NT2/D1 (cell line): ENCODE measurements around the gene BPIFA3.

ENCODE experiments used
- DNase-seq: peaks from one replicate; pipeline ENCODE4 v3.0.0-alpha.2; 2011; ENCODE audit warnings: low read depth, low spot score
- H3K27me3 ChIP-seq: 2 replicates; pipeline ENCODE4 v1.6.0; 2011; ENCODE audit warnings: mild to moderate bottlenecking; ENCODE audit not compliant: insufficient read length, insufficient read depth
- H3K36me3 ChIP-seq: 2 replicates; pipeline ENCODE4 v1.6.1; 2011; ENCODE audit warnings: mild to moderate bottlenecking, low read length, mixed read lengths; ENCODE audit not compliant: insufficient read depth, insufficient read length
- H3K4me1 ChIP-seq: 2 replicates; pipeline ENCODE4 v1.5.1; 2011; ENCODE audit not compliant: insufficient read depth, insufficient read length
- H3K4me3 ChIP-seq: 2 replicates; pipeline ENCODE4 v1.5.1; 2011; ENCODE audit warnings: low read depth; ENCODE audit not compliant: insufficient read length
- H3K9ac ChIP-seq: 2 replicates; pipeline ENCODE4 v1.6.0; 2011; ENCODE audit warnings: low read depth; ENCODE audit not compliant: insufficient read length
- H3K9me3 ChIP-seq: 2 replicates; pipeline ENCODE4 v1.5.1; 2011; ENCODE audit warnings: mild to moderate bottlenecking, low read length; ENCODE audit not compliant: insufficient read depth
- SUZ12 ChIP-seq: IDR thresholded peaks from 2 replicates; pipeline ENCODE4 v1.6.1; 2011; ENCODE audit not compliant: insufficient read length, insufficient read depth; ENCODE audit errors: extremely low read depth
- YY1 ChIP-seq: IDR thresholded peaks from 2 replicates; pipeline ENCODE4 v1.6.1; 2011; ENCODE audit not compliant: insufficient read length, insufficient read depth
- ZNF274 ChIP-seq: IDR thresholded peaks from 2 replicates; pipeline ENCODE4 v1.6.1; 2011; ENCODE audit warnings: mild to moderate bottlenecking, low read depth, low read length

The BPIFA3 gene

GRCh38 chr20:33235696-33236095 is 18.5 kb downstream of the BPIFA3 start, which contains the start of gene BPIFA1:
BPIFA1 (plus strand) TSS chr20:33235996; CDS start chr20:33237712, 1,716 bp downstream.
- H3K9ac ChIP-seq = no peak within 1 kb of the TSS
- TF ChIP-seq ZNF274 = no peak
- no peak for TF ChIP-seq SUZ12
- no peak for TF ChIP-seq YY1
- no peak for DNase-seq
- no peaks in the 10 kb centered on the region for H3K9me3 ChIP-seq
- H3K4me3 ChIP-seq = no peak within 1 kb of the TSS
- no peaks in the 10 kb centered on the region for H3K4me1 ChIP-seq
- no peaks in the 10 kb centered on the region for H3K27me3 ChIP-seq
- H3K36me3 ChIP-seq = no peaks in the 10 kb centered on the region

DNA sequence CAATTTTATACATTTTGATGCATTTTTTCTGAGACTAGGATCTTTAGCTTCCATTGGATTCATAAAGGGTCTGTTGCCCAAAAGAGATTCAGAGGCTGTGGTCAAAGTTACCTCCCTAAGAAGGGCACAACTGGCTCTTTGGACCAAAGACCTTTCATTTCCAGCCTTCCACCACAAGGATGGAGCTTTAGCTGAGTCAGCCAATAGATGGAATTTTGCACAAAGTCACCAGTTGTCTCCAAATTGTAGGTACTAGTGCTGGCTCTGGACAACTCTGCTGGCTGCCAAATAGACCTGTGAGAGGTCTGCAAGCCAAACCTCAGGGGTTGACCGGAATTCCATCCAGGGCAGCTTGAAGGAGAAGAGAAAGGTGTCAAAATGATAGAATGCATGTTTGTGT is 19.2 kb downstream of the BPIFA3 start:
- TF ChIP-seq YY1 (no peak), ZNF274 (no peak), SUZ12 (no peak)
- Histone ChIP-seq H3K4me1 (no peaks in the 10 kb centered on the region), H3K36me3 (no peaks in the 10 kb centered on the region), H3K9ac (no peak overlapping the region), H3K4me3 (no peak overlapping the region), H3K27me3 (no peaks in the 10 kb centered on the region), H3K9me3 (no peaks in the 10 kb centered on the region)
- DNase-seq = no peak

- H3K4me3 ChIP-seq = no peak overlapping the region
- no peaks in the 10 kb centered on the region for H3K4me1 ChIP-seq
- H3K9ac ChIP-seq = no peak overlapping the region
- TF ChIP-seq ZNF274 (no peak), SUZ12 (no peak), YY1 (no peak)
- H3K36me3 ChIP-seq = no peaks in the 10 kb centered on the region
- no peaks in the 10 kb centered on the region for H3K9me3 ChIP-seq
- no peak for DNase-seq
- H3K27me3 ChIP-seq = no peaks in the 10 kb centered on the region
These were observed 20.8 kb downstream of the BPIFA3 start for GRCh38 chr20:33237989-33238388.

DNA sequence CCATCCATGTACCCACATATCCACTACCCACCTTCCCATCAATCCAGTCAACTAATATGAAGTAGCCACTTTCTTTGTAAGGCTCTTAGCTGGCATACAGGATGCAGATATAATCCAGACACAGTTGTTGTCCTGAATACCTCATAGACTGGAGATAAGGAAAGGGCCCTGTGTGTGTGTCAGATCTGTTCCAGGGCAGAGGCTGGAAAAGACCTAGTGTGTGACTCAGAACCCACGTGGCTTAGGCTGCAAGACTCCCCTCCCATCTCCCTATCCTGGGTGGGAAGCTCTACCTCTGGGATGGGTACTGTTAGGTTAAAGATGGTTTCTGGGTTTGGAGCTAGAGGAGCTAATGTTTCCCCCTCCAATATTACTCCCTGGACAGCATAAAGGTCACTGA is 22.3 kb downstream of the BPIFA3 start:
- H3K27me3 ChIP-seq = no peaks in the 10 kb centered on the region
- H3K4me1 ChIP-seq = no peaks in the 10 kb centered on the region
- no peak for DNase-seq
- H3K36me3 ChIP-seq = no peaks in the 10 kb centered on the region
- no peak overlapping the region for H3K4me3 ChIP-seq
- H3K9ac ChIP-seq = no peak overlapping the region
- TF ChIP-seq YY1 = no peak
- no peaks in the 10 kb centered on the region for H3K9me3 ChIP-seq

- Histone ChIP-seq H3K9ac (no peak overlapping the region), H3K4me1 (no peaks in the 10 kb centered on the region), H3K4me3 (no peak overlapping the region), H3K27me3 (no peaks in the 10 kb centered on the region), H3K9me3 (no peaks in the 10 kb centered on the region), H3K36me3 (no peaks in the 10 kb centered on the region)
- no peak for TF ChIP-seq YY1
- no peak for TF ChIP-seq SUZ12
- no peak for DNase-seq
These were observed 23.0 kb downstream of the BPIFA3 start for GRCh38 chr20:33239979-33240736.

- TF ChIP-seq SUZ12 (no peak), ZNF274 (no peak), YY1 (no peak)
- Histone ChIP-seq H3K27me3 (no peaks in the 10 kb centered on the region), H3K4me3 (no peak overlapping the region), H3K9me3 (no peaks in the 10 kb centered on the region), H3K4me1 (no peaks in the 10 kb centered on the region), H3K9ac (no peak overlapping the region), H3K36me3 (no peaks in the 10 kb centered on the region)
- DNase-seq = no peak
These were observed 23.8 kb downstream of the BPIFA3 start for GRCh38 chr20:33240923-33241322.

DNA sequence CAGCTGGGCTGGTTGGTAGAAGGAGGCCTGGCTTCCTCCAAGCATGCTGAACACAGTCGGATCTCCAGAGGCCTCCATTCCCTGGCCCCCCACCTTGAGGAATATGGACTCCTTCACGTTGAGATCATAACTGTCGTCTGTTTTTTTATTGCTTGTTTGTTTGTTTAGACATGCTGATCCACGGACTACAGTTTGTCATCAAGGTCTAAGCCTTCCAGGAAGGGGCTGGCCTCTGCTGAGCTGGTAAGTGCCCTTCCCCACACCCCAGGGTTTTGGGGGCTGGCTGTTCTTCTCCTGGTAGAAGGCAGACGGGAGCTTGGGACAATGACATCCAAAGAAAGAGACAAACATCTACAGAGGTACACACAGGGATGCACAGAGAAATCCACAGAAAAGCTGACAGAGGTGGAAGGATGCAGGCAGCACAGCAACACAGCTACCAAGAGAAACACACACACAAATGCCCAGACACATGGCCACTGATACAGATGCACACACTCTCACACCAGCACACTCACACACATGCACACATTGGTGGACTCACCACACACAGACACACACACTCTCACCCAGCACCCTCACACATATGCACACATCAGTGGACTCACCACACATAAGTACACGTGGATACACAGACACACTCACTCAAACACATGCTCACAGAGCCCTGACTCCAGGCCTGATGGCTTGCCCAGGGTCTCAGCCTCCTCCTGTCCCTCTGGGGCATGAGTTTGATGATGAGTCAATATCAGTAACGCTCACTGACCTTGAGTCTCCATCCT is 25.4 kb downstream of the BPIFA3 start:
- Histone ChIP-seq H3K9ac (no peak overlapping the region), H3K36me3 (no peaks in the 10 kb centered on the region), H3K27me3 (no peaks in the 10 kb centered on the region), H3K9me3 (no peaks in the 10 kb centered on the region), H3K4me3 (no peak overlapping the region), H3K4me1 (no peaks in the 10 kb centered on the region)
- TF ChIP-seq YY1 (no peak), ZNF274 (no peak), SUZ12 (no peak)
- DNase-seq = no peak
